GM12878 (cell line): ENCODE data around the gene IRF2BPL. TPM values are rescaled to one million over a fixed set of nuclear protein-coding genes. Genes with fewer than 3 reads are reported as not detected.

ENCODE experiments used
- BACH1 ChIP-seq: fragments of 450-650 bp; IDR thresholded peaks from 2 replicates; pipeline ENCODE4 v1.6.1; 2017; ENCODE audit warnings: mild to moderate bottlenecking, borderline replicate concordance
- BRCA1 ChIP-seq: IDR thresholded peaks from 2 replicates; pipeline ENCODE4 v1.6.1; 2011; ENCODE audit warnings: low read depth, low read length, improper control_type of control experiment
- CBFB ChIP-seq: IDR thresholded peaks from 2 replicates; pipeline ENCODE4 v1.6.1; 2016; ENCODE audit warnings: antibody characterized with exemption, low read depth
- CEBPB ChIP-seq, 2 experiments: fragments of 150-350 bp in 1 of 2; IDR thresholded peaks; 2 replicates each; pipeline ENCODE4 v1.6.1; 2012 to 2014; ENCODE audit warnings: low read depth in 2 of 2, low read length in 2 of 2, borderline replicate concordance in 1 of 2, inconsistent platforms in 1 of 2
- EGR1 ChIP-seq, 2 experiments: IDR thresholded peaks; 1 replicate in 1 of 2; 2 replicates in 1 of 2; pipeline ENCODE4 v1.6.1; 2011 to 2012; ENCODE audit warnings: low read depth in 2 of 2, low read length in 2 of 2, borderline replicate concordance in 1 of 2, mild to moderate bottlenecking in 1 of 2, moderate library complexity in 1 of 2
- HDAC2 ChIP-seq: fragments of 200-600 bp; sonication (generic); IDR thresholded peaks from 2 replicates; pipeline ENCODE4 v1.6.1; 2017
- HDAC6 ChIP-seq: fragments of 200-600 bp; sonication (generic); IDR thresholded peaks from one replicate; pipeline ENCODE4 v1.8.0; 2017; ENCODE audit warnings: antibody characterized with exemption; ENCODE audit not compliant: unreplicated experiment
- IKZF1 ChIP-seq: fragments of 450-650 bp; conservative IDR thresholded peaks from 2 replicates; pipeline ENCODE4 v1.6.1; 2017; ENCODE audit warnings: antibody characterized with exemption, mild to moderate bottlenecking
- MYB ChIP-seq: fragments of 150-350 bp; IDR thresholded peaks from 2 replicates; pipeline ENCODE4 v1.6.1; 2014; ENCODE audit warnings: mild to moderate bottlenecking, low read depth, low read length, borderline replicate concordance
- NFXL1 ChIP-seq: fragments of 450-650 bp; IDR thresholded peaks from 2 replicates; pipeline ENCODE4 v1.6.1; 2017; ENCODE audit warnings: antibody characterized with exemption, mild to moderate bottlenecking, borderline replicate concordance
- RAD21 ChIP-seq: IDR thresholded peaks from 2 replicates; pipeline ENCODE4 v1.6.1; 2011; ENCODE audit warnings: mild to moderate bottlenecking, low read depth, low read length, moderate library complexity; ENCODE audit not compliant: insufficient read depth
- RBBP5 ChIP-seq: fragments of 200-600 bp; sonication (generic); conservative IDR thresholded peaks from 2 replicates; pipeline ENCODE4 v1.6.1; 2016
- TCF3 ChIP-seq: IDR thresholded peaks from 2 replicates; pipeline ENCODE4 v1.6.1; 2012; ENCODE audit warnings: low read depth, mild to moderate bottlenecking, low read length, borderline replicate concordance; ENCODE audit not compliant: insufficient read depth
- ZNF217 ChIP-seq: fragments of 450-650 bp; IDR thresholded peaks from 2 replicates; pipeline ENCODE4 v1.6.1; 2017; ENCODE audit warnings: antibody characterized with exemption, mild to moderate bottlenecking
- polyA plus RNA-seq, 11 experiments: library from polyadenylated mRNA; depleted of rRNA in 4 of 11; unstranded in 6 of 11; stranded (reverse) in 5 of 11; fragments of >200 nt; fragmentation: Nextera tagmentation in 4 of 11; fragmentation: Illumina TruSeq in 1 of 11; extraction: Ambion mirVana in 4 of 11; extraction: Trizol in 1 of 11; gene quantifications; 1 replicate in 1 of 11; 2 replicates in 10 of 11; pipeline versions ENCODE4 v1.2.1 to v1.2.3, GENCODE V29; 2011 to 2016; ENCODE audit warnings: inconsistent platforms in 2 of 11, missing spikeins in 2 of 11, low read depth in 1 of 11
- total RNA-seq, 4 experiments: library from RNA; depleted of rRNA in 3 of 4; stranded (reverse); fragments of >200 nt in 3 of 4; fragmentation: Illumina TruSeq in 1 of 4; extraction: Trizol in 1 of 4; gene quantifications; 2 replicates each; pipeline versions ENCODE4 v1.2.1 to v1.2.3, GENCODE V29; 2013 to 2021
- TF ChIP-seq, protein P1 (sequence below): fragments of 450-650 bp; IDR thresholded peaks from 2 replicates; pipeline ENCODE4 v1.6.1; 2014; ENCODE audit warnings: mild to moderate bottlenecking
- TF ChIP-seq, protein P2 (sequence below): fragments of 450-650 bp; IDR thresholded peaks from 2 replicates; pipeline ENCODE4 v1.6.1; 2018; ENCODE audit warnings: borderline replicate concordance, mild to moderate bottlenecking; ENCODE audit not compliant: partially characterized antibody
- TF ChIP-seq, protein P3 (sequence below): IDR thresholded peaks from 2 replicates; pipeline ENCODE4 v1.6.1; 2011; ENCODE audit warnings: borderline replicate concordance, low read depth, mild to moderate bottlenecking, moderate library complexity, low read length; ENCODE audit not compliant: insufficient read depth, poor library complexity, severe bottlenecking

Gene IRF2BPL
- total and polyA plus RNA-seq, 10 of the 15 experiments (the other 5 are each of a cell fraction or from before 2014, with no cell fraction given) = 1.2 to 34.5 (median 3.1) TPM

DNA sequence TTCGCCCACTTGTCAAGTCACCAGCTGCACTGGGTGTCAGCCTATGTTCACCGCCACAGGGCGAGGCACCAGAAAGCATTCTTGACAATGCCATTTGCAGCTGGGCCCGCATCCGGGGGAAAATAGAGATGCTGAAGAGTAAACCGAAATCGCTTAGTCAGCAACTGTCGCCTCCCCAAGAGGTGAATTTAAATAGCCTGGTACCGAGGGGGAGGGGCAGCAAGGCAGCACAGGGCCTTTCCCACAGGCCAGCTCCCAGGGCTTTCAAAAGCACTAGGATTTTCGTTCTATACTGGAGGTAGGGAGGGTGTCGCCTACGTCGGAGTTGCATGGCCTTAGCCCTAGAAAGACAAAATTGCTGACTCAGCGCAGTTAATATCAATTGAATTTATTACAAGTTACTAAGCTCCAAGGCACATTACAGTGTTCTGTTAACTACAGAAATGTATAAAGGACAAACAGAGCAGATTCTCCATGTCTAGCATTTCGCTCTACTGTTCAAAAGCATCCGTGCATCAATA is 4.3 kb downstream of the IRF2BPL start (continued):
- TF ChIP-seq, protein P1, sequence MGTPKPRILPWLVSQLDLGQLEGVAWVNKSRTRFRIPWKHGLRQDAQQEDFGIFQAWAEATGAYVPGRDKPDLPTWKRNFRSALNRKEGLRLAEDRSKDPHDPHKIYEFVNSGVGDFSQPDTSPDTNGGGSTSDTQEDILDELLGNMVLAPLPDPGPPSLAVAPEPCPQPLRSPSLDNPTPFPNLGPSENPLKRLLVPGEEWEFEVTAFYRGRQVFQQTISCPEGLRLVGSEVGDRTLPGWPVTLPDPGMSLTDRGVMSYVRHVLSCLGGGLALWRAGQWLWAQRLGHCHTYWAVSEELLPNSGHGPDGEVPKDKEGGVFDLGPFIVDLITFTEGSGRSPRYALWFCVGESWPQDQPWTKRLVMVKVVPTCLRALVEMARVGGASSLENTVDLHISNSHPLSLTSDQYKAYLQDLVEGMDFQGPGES = no peak
- TF ChIP-seq IKZF1 = peak; percentile 32; the same call in 1 of the 2 replicates
- TF ChIP-seq BACH1 = peak; percentile 81
- TF ChIP-seq, protein P2, sequence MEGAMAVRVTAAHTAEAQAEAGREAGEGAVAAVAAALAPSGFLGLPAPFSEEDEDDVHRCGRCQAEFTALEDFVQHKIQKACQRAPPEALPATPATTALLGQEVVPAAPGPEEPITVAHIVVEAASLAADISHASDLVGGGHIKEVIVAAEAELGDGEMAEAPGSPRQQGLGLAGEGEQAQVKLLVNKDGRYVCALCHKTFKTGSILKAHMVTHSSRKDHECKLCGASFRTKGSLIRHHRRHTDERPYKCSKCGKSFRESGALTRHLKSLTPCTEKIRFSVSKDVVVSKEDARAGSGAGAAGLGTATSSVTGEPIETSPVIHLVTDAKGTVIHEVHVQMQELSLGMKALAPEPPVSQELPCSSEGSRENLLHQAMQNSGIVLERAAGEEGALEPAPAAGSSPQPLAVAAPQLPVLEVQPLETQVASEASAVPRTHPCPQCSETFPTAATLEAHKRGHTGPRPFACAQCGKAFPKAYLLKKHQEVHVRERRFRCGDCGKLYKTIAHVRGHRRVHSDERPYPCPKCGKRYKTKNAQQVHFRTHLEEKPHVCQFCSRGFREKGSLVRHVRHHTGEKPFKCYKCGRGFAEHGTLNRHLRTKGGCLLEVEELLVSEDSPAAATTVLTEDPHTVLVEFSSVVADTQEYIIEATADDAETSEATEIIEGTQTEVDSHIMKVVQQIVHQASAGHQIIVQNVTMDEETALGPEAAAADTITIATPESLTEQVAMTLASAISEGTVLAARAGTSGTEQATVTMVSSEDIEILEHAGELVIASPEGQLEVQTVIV = no peak
- TF ChIP-seq ZNF217 = no peak
- TF ChIP-seq HDAC2 = no peak
- TF ChIP-seq, protein P3, sequence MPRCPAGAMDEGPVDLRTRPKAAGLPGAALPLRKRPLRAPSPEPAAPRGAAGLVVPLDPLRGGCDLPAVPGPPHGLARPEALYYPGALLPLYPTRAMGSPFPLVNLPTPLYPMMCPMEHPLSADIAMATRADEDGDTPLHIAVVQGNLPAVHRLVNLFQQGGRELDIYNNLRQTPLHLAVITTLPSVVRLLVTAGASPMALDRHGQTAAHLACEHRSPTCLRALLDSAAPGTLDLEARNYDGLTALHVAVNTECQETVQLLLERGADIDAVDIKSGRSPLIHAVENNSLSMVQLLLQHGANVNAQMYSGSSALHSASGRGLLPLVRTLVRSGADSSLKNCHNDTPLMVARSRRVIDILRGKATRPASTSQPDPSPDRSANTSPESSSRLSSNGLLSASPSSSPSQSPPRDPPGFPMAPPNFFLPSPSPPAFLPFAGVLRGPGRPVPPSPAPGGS = no peak
- TF ChIP-seq CBFB = no peak
- no peak for TF ChIP-seq MYB
- no peak for TF ChIP-seq RBBP5
- TF ChIP-seq CEBPB (IDR thresholded peaks at IDR 0.05; ENCODE audit: borderline replicate concordance in 1 of 2, low read depth in 2 of 2, low read length in 2 of 2) = no peak
- TF ChIP-seq NFXL1 = no peak
- no peak for TF ChIP-seq BRCA1
- TF ChIP-seq RAD21 = 0 out of 2 replicates have a peak, but pooled peaks have one; percentile 9
- no peak for TF ChIP-seq EGR1 (IDR thresholded peaks at IDR 0.05; ENCODE audit: borderline replicate concordance in 1 of 2, low read depth in 2 of 2, low read length in 2 of 2)
- no peak for TF ChIP-seq TCF3
- TF ChIP-seq HDAC6 = no peak
